HepG2 (cell line): ENCODE data around the gene SGPP2.

Experiments used
- ARNT ChIP-seq: fragments of 450-650 bp; IDR thresholded peaks from 2 replicates; pipeline ENCODE4 v1.6.1; 2017
- ATF1 ChIP-seq: IDR thresholded peaks from 2 replicates; pipeline ENCODE4 v1.6.1; 2016; ENCODE audit warnings: mild to moderate bottlenecking, control low read depth
- CTCF ChIP-seq: sonication (generic); formaldehyde crosslinking; IDR thresholded peaks from 2 replicates; pipeline ENCODE4 v1.5.0; 2020; ENCODE audit warnings: mild to moderate bottlenecking, missing genetic modification reagents, moderate library complexity
- FOXJ3 ChIP-seq: sonication (generic); formaldehyde crosslinking; IDR thresholded peaks from 2 replicates; pipeline ENCODE4 v1.4.0; 2020; ENCODE audit warnings: missing genetic modification reagents, mild to moderate bottlenecking, borderline replicate concordance
- GABPA ChIP-seq, 2 experiments: IDR thresholded peaks; 2 replicates each; pipeline ENCODE4 v1.6.1; 2011 to 2016; ENCODE audit warnings: low read depth in 2 of 2, low read length in 1 of 2, missing biosample characterization in 1 of 2, missing genetic modification characterization in 1 of 2
- HMGXB4 ChIP-seq, 2 experiments: sonication (generic) in 1 of 2; formaldehyde crosslinking in 1 of 2; IDR thresholded peaks; 2 replicates each; pipeline versions ENCODE4 v1.4.0 to v1.6.1; 2018 to 2020; ENCODE audit warnings: missing genetic modification reagents in 2 of 2, borderline replicate concordance in 1 of 2, low read depth in 1 of 2, mild to moderate bottlenecking in 1 of 2, missing biosample characterization in 1 of 2
- KDM6A ChIP-seq: IDR thresholded peaks from 2 replicates; pipeline ENCODE4 v1.6.1; 2016; ENCODE audit warnings: low read depth
- MTA3 ChIP-seq: sonication (generic); formaldehyde crosslinking; IDR thresholded peaks from 2 replicates; pipeline ENCODE4 v1.4.0; 2020; ENCODE audit warnings: missing genetic modification reagents
- SP4 ChIP-seq: sonication (generic); formaldehyde crosslinking; IDR thresholded peaks from 2 replicates; pipeline ENCODE4 v1.8.1; 2023; ENCODE audit warnings: mild to moderate bottlenecking, missing genetic modification reagents
- TRIM24 ChIP-seq: sonication (generic); formaldehyde crosslinking; IDR thresholded peaks from 2 replicates; pipeline ENCODE4 v1.8.0; 2022; ENCODE audit warnings: mild to moderate bottlenecking, missing genetic modification reagents
- ZNF431 ChIP-seq: sonication (generic); formaldehyde crosslinking; IDR thresholded peaks from 2 replicates; pipeline ENCODE4 v1.9.0; 2022; ENCODE audit warnings: missing genetic modification reagents, low read depth, mild to moderate bottlenecking, borderline replicate concordance
- TF ChIP-seq, protein P1 (sequence below): sonication (generic); formaldehyde crosslinking; IDR thresholded peaks from 2 replicates; pipeline ENCODE4 v1.4.0; 2020; ENCODE audit warnings: missing genetic modification reagents

- TF ChIP-seq HMGXB4 (CRISPR knock-in tag; IDR thresholded peaks at IDR 0.05; ENCODE audit: borderline replicate concordance in 1 of 2, low read depth in 1 of 2) (no peak), FOXJ3 (CRISPR knock-in tag) (no peak), ARNT (no peak), GABPA (IDR thresholded peaks at IDR 0.05; ENCODE audit: low read depth, low read length) (no peak), GABPA (CRISPR knock-in tag; IDR thresholded peaks at IDR 0.05; ENCODE audit: low read depth) (no peak), SP4 (CRISPR knock-in tag) (no peak), ATF1 (CRISPR knock-in tag) (no peak), ZNF431 (CRISPR knock-in tag) (no peak), MTA3 (CRISPR knock-in tag) (no peak), CTCF (CRISPR knock-in tag) (no peak), TRIM24 (CRISPR knock-in tag) (no peak), KDM6A (no peak)
- TF ChIP-seq, protein P1, sequence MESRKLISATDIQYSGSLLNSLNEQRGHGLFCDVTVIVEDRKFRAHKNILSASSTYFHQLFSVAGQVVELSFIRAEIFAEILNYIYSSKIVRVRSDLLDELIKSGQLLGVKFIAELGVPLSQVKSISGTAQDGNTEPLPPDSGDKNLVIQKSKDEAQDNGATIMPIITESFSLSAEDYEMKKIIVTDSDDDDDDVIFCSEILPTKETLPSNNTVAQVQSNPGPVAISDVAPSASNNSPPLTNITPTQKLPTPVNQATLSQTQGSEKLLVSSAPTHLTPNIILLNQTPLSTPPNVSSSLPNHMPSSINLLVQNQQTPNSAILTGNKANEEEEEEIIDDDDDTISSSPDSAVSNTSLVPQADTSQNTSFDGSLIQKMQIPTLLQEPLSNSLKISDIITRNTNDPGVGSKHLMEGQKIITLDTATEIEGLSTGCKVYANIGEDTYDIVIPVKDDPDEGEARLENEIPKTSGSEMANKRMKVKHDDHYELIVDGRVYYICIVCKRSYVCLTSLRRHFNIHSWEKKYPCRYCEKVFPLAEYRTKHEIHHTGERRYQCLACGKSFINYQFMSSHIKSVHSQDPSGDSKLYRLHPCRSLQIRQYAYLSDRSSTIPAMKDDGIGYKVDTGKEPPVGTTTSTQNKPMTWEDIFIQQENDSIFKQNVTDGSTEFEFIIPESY = no peak
These were observed 589 bp upstream of the SGPP2 start for GRCh38 chr2:222423632-222424275.
